HEK293 (cell line): ENCODE results near the gene C1orf167.

Experiments used
- CTCF ChIA-PET: fragments of 350-600 bp; formaldehyde crosslinking; extraction: SDS; loops from one replicate; lab custom pipeline; 2021; ENCODE audit warnings: antibody characterized with exemption; lab: Yijun Ruan, JAX
- POLR2A ChIA-PET: fragments of 300-600 bp; formaldehyde crosslinking; extraction: SDS; loops from one replicate; lab custom pipeline; 2020; ENCODE audit warnings: antibody characterized with exemption, inconsistent platforms; lab: Yijun Ruan, JAX
- H3K27ac ChIP-seq: fragments of 200-500 bp; sonication (Bioruptor generic); 2 replicates; pipeline ENCODE4 v1.5.1; 2014; ENCODE audit warnings: low read depth, low read length, control low read depth, inconsistent platforms; ENCODE audit errors: extremely low read depth
- H3K36me3 ChIP-seq, 2 experiments: fragments of 200-500 bp in 1 of 2; sonication (Bioruptor generic) in 1 of 2; 1 replicate in 1 of 2; 2 replicates in 1 of 2; pipeline ENCODE4 v1.5.1; 2014 to 2017; ENCODE audit warnings: inconsistent platforms in 2 of 2, low read length in 2 of 2; ENCODE audit not compliant: control insufficient read depth in 2 of 2, insufficient read depth in 1 of 2
- H3K4me1 ChIP-seq: fragments of 200-500 bp; sonication (Bioruptor generic); 2 replicates; pipeline ENCODE4 v1.5.1; 2014; ENCODE audit warnings: mild to moderate bottlenecking, low read length, inconsistent platforms; ENCODE audit not compliant: control insufficient read depth, insufficient read depth
- H3K4me3 ChIP-seq: 2 replicates; pipeline ENCODE4 v1.5.1; 2011; ENCODE audit warnings: low read depth, mild to moderate bottlenecking, control low read depth, low read length, moderate library complexity
- H3K9me3 ChIP-seq: fragments of 200-500 bp; sonication (Bioruptor generic); 2 replicates; pipeline ENCODE4 v1.5.1; 2014; ENCODE audit warnings: low read depth, low read length, inconsistent platforms; ENCODE audit not compliant: control insufficient read depth, insufficient read depth
- GFI1B ChIP-seq: fragments of 450-650 bp; formaldehyde crosslinking; IDR thresholded peaks from 2 replicates; pipeline ENCODE4 v1.5.1; 2016; ENCODE audit warnings: missing biosample characterization, missing genetic modification characterization
- GLI4 ChIP-seq: fragments of 450-650 bp; formaldehyde crosslinking; IDR thresholded peaks from 2 replicates; pipeline ENCODE4 v1.5.1; 2016; ENCODE audit warnings: missing biosample characterization, missing genetic modification characterization
- HOXA7 ChIP-seq: sonication (generic); formaldehyde crosslinking; IDR thresholded peaks from 2 replicates; pipeline ENCODE4 v1.8.1; 2022; ENCODE audit warnings: missing genetic modification reagents, borderline replicate concordance
- KLF17 ChIP-seq: fragments of 450-650 bp; formaldehyde crosslinking; IDR thresholded peaks from 2 replicates; pipeline ENCODE4 v1.5.1; 2016; ENCODE audit warnings: missing biosample characterization, missing genetic modification characterization
- MYNN ChIP-seq: fragments of 450-650 bp; formaldehyde crosslinking; IDR thresholded peaks from 2 replicates; pipeline ENCODE4 v1.5.1; 2016; ENCODE audit warnings: missing biosample characterization, missing genetic modification characterization, borderline replicate concordance
- OVOL3 ChIP-seq: fragments of 450-650 bp; formaldehyde crosslinking; IDR thresholded peaks from 2 replicates; pipeline ENCODE4 v1.5.1; 2016; ENCODE audit warnings: missing biosample characterization, missing genetic modification characterization
- PBX3 ChIP-seq: sonication (generic); formaldehyde crosslinking; IDR thresholded peaks from 2 replicates; pipeline ENCODE4 v1.8.1; 2022; ENCODE audit warnings: mild to moderate bottlenecking, moderate library complexity, missing genetic modification reagents
- SETDB1 ChIP-seq: IDR thresholded peaks from one replicate; pipeline ENCODE4 v1.6.1; 2017; ENCODE audit warnings: mild to moderate bottlenecking, low read length, moderate library complexity, mixed read lengths; ENCODE audit not compliant: insufficient read length
- TSHZ1 ChIP-seq: fragments of 450-650 bp; formaldehyde crosslinking; IDR thresholded peaks from 2 replicates; pipeline ENCODE4 v1.5.1; 2016; ENCODE audit warnings: missing biosample characterization, missing genetic modification characterization, borderline replicate concordance
- ZBTB21 ChIP-seq: fragments of 450-650 bp; formaldehyde crosslinking; IDR thresholded peaks from 2 replicates; pipeline ENCODE4 v1.5.1; 2017; ENCODE audit warnings: missing biosample characterization, missing genetic modification characterization
- ZNF114 ChIP-seq: fragments of 450-650 bp; formaldehyde crosslinking; IDR thresholded peaks from 2 replicates; pipeline ENCODE4 v1.5.0; 2017; ENCODE audit warnings: missing biosample characterization, missing genetic modification characterization
- ZNF132 ChIP-seq: fragments of 450-650 bp; formaldehyde crosslinking; IDR thresholded peaks from 2 replicates; pipeline ENCODE4 v1.5.1; 2017; ENCODE audit warnings: missing biosample characterization, missing genetic modification characterization, borderline replicate concordance
- ZNF146 ChIP-seq: fragments of 450-650 bp; formaldehyde crosslinking; IDR thresholded peaks from 2 replicates; pipeline ENCODE4 v1.5.1; 2016; ENCODE audit warnings: missing biosample characterization, missing genetic modification characterization
- ZNF157 ChIP-seq: fragments of 450-650 bp; formaldehyde crosslinking; IDR thresholded peaks from 2 replicates; pipeline ENCODE4 v1.5.1; 2016; ENCODE audit warnings: missing biosample characterization, missing genetic modification characterization
- ZNF37A ChIP-seq: fragments of 450-650 bp; IDR thresholded peaks from 2 replicates; pipeline ENCODE4 v1.5.1; 2018; ENCODE audit warnings: missing biosample characterization, missing genetic modification characterization
- ZNF404 ChIP-seq: fragments of 450-650 bp; formaldehyde crosslinking; IDR thresholded peaks from 2 replicates; pipeline ENCODE4 v1.5.1; 2017; ENCODE audit warnings: missing biosample characterization, missing genetic modification characterization
- ZNF48 ChIP-seq: fragments of 450-650 bp; formaldehyde crosslinking; IDR thresholded peaks from 2 replicates; pipeline ENCODE4 v1.5.1; 2016; ENCODE audit warnings: missing biosample characterization, missing genetic modification characterization
- ZNF488 ChIP-seq: fragments of 450-650 bp; formaldehyde crosslinking; IDR thresholded peaks from 2 replicates; pipeline ENCODE4 v1.5.1; 2016; ENCODE audit warnings: missing biosample characterization, missing genetic modification characterization
- ZNF544 ChIP-seq: fragments of 450-650 bp; formaldehyde crosslinking; IDR thresholded peaks from 2 replicates; pipeline ENCODE4 v1.5.0; 2017; ENCODE audit warnings: missing biosample characterization, missing genetic modification characterization
- ZNF596 ChIP-seq: fragments of 450-650 bp; IDR thresholded peaks from 2 replicates; pipeline ENCODE4 v1.5.0; 2018; ENCODE audit warnings: missing biosample characterization, mild to moderate bottlenecking, missing genetic modification characterization, moderate library complexity
- ZNF623 ChIP-seq: fragments of 450-650 bp; formaldehyde crosslinking; IDR thresholded peaks from 2 replicates; pipeline ENCODE4 v1.5.1; 2016; ENCODE audit warnings: missing biosample characterization, missing genetic modification characterization
- ZNF654 ChIP-seq: fragments of 450-650 bp; formaldehyde crosslinking; IDR thresholded peaks from 2 replicates; pipeline ENCODE4 v1.5.1; 2016; ENCODE audit warnings: low read depth, missing biosample characterization, missing genetic modification characterization
- ZNF747 ChIP-seq: fragments of 450-650 bp; formaldehyde crosslinking; IDR thresholded peaks from 2 replicates; pipeline ENCODE4 v1.5.1; 2016; ENCODE audit warnings: missing biosample characterization, missing genetic modification characterization
- ZNF792 ChIP-seq: fragments of 450-650 bp; formaldehyde crosslinking; IDR thresholded peaks from 2 replicates; pipeline ENCODE4 v1.5.1; 2016; ENCODE audit warnings: missing biosample characterization, missing genetic modification characterization
- TF ChIP-seq, protein P1 (sequence below): fragments of 450-650 bp; formaldehyde crosslinking; IDR thresholded peaks from 2 replicates; pipeline ENCODE4 v1.5.1; 2016; ENCODE audit warnings: missing biosample characterization, missing genetic modification characterization

Gene C1orf167

DNA sequence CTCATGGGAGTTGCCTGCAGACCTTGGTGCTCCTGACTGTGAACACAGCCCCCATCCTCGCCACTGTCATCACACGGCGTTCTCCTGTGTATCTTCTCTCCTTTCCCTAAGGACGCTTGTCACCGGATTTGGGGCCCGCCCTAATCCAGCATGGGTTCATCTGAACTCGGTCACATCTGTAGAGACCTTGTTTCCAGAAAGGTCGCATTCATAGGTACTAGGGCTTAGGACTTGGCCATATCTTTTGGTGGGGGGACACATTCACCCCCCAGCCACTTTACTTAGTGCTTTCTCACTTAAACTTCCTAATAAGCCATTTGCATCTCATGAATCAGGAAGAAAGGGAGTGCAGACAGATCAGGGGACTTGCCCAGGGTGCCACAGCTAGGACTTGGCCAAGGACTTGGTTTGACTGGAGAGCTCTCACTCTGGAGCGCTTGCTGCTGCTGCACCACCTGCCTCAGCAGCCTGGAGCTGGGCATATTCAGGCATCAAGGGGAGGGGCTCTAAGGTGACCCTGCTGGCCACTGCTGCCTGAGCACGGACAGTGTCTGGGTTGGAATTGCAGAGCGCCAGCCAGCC is 75.9 kb downstream of the C1orf167 start:
- no peak for TF ChIP-seq ZNF792 (tag by site-specific recombination)
- no peak for TF ChIP-seq SETDB1
- no peak for TF ChIP-seq ZNF146 (tag by site-specific recombination)
- no peak for TF ChIP-seq ZNF747 (tag by site-specific recombination)
- TF ChIP-seq OVOL3 (tag by site-specific recombination), result no peak
- TF ChIP-seq ZNF623 (tag by site-specific recombination), result no peak
- TF ChIP-seq ZNF48 (tag by site-specific recombination), result no peak
- no peak for TF ChIP-seq ZBTB21 (tag by site-specific recombination)
- TF ChIP-seq HOXA7 (CRISPR knock-in tag), result no peak
- no peak for TF ChIP-seq TSHZ1 (tag by site-specific recombination)
- TF ChIP-seq, protein P1, sequence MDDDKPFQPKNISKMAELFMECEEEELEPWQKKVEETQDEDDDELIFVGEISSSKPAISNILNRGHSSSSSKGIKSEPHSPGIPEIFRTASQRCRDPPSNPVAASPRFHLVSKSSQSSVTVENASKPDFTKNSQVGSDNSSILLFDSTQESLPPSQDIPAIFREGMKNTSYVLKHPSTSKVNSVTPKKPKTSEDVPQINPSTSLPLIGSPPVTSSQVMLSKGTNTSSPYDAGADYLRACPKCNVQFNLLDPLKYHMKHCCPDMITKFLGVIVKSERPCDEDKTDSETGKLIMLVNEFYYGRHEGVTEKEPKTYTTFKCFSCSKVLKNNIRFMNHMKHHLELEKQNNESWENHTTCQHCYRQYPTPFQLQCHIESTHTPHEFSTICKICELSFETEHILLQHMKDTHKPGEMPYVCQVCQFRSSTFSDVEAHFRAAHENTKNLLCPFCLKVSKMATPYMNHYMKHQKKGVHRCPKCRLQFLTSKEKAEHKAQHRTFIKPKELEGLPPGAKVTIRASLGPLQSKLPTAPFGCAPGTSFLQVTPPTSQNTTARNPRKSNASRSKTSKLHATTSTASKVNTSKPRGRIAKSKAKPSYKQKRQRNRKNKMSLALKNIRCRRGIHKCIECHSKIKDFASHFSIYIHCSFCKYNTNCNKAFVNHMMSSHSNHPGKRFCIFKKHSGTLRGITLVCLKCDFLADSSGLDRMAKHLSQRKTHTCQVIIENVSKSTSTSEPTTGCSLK (tag by site-specific recombination), result no peak
- POLR2A ChIA-PET, result interaction anchor here (0.6 to 2.1 kb wide), 2 partner anchors 70 to 490 kb away, joined by 5 to 21 read pairs; no protein-coding TSS in a partner anchor
- CTCF ChIA-PET, result interaction anchor here (0.6 to 12.5 kb wide), 28 partner anchors 9 to 665 kb away, joined by 3 to 114 read pairs (median 3); no protein-coding TSS in a partner anchor
- no peak overlapping the region for H3K27ac ChIP-seq
- no peaks in the 10 kb centered on the region for H3K4me1 ChIP-seq
- H3K4me3 ChIP-seq, result no peak overlapping the region
- H3K36me3 ChIP-seq, result peaks cover 5 to 100% of the 10 kb centered on the region in 2 experiments; a peak in 2 of 3 replicates
- no peaks in the 10 kb centered on the region for H3K9me3 ChIP-seq

DNA sequence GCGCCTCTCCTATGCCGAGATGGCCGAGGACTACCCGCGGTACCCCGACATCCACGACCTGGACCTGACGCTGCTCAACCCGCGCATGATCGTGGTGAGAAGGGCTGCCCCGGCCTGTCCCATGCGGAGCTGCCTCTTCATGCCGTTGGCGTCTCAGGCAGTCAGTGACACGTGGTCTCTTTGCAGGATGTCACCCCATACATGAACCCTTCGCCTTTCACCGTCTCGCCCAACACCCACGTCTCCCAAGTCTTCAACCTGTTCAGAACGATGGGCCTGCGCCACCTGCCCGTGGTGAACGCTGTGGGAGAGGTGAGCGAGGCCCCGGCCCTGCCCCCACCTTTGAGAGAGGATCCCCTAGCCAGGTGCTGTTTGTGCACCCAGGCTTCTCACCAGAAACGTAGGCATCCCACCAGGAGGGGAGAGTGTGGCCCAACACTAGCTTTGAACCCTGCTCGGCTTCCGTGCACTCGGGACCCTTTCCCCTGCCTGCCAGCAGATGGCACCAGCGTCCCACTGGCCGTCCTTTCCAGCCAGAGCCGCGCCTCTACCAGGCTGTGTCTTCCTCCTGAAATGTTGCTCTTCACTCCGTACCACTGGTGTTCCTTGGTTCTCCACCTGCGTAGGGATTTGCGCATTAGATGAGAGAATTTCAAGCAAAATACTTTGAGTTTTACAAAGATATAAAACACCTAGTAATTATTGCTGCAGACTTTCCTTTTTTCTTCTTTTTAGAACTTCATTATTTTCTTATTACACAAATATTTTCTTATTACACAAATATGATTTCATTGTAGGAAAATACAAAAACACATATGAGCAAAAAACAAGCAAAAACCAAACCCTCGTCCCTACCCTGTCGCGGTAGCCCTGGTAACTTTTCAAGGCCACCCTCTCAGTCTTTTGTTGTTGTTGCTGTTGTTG is 76.6 kb downstream of the C1orf167 start:
- POLR2A ChIA-PET, result interaction anchor here (0.6 to 2.1 kb wide), 2 partner anchors 70 to 489 kb away, joined by 5 to 21 read pairs; no protein-coding TSS in a partner anchor
- CTCF ChIA-PET, result interaction anchor here (0.6 to 12.5 kb wide), 29 partner anchors 10 to 702 kb away, joined by 3 to 114 read pairs (median 3); no protein-coding TSS in a partner anchor
- no peak overlapping the region for H3K4me3 ChIP-seq
- TF ChIP-seq ZNF488 (tag by site-specific recombination), result no peak
- no peak for TF ChIP-seq ZNF747 (tag by site-specific recombination)
- peak; percentile 71 for TF ChIP-seq KLF17 (tag by site-specific recombination)
- TF ChIP-seq GLI4 (tag by site-specific recombination), result no peak
- no peak for TF ChIP-seq ZNF132
- no peak for TF ChIP-seq MYNN (tag by site-specific recombination)
- TF ChIP-seq ZNF157 (tag by site-specific recombination), result no peak
- TF ChIP-seq ZNF596 (tag by site-specific recombination), result no peak
- no peak for TF ChIP-seq PBX3
- TF ChIP-seq ZNF404 (tag by site-specific recombination), result no peak
- TF ChIP-seq ZNF114 (tag by site-specific recombination), result no peak
- TF ChIP-seq ZNF544, result no peak
- TF ChIP-seq GFI1B (tag by site-specific recombination), result no peak
- TF ChIP-seq ZNF37A, result no peak
- peak; percentile 84 for TF ChIP-seq ZNF654 (tag by site-specific recombination)

More for the DNA sequence above, 76.6 kb downstream of the C1orf167 start:
- no peak overlapping the region for H3K27ac ChIP-seq
- no peaks in the 10 kb centered on the region for H3K4me1 ChIP-seq
- peaks cover 5 to 97% of the 10 kb centered on the region in 2 experiments; a peak in 2 of 3 replicates for H3K36me3 ChIP-seq
- H3K9me3 ChIP-seq, result no peaks in the 10 kb centered on the region
